GM12891 (cell line): ENCODE results near the gene KCNC3.

ENCODE experiments used
- POLR2A ChIP-seq: IDR thresholded peaks from 2 replicates; pipeline ENCODE4 v1.6.1; 2011; ENCODE audit warnings: low read depth, low read length, control low read depth
- POLR2AphosphoS5 ChIP-seq: IDR thresholded peaks from 2 replicates; pipeline ENCODE4 v1.6.1; 2011; ENCODE audit warnings: low read depth, low read length, control low read depth

- TF ChIP-seq POLR2AphosphoS5 (no peak), POLR2A (no peak)
These were observed 9.1 kb downstream of the KCNC3 start for GRCh38 chr19:50320051-50320450.
